WTC11 (cell line): ENCODE data around the gene CARM1. TPM values are rescaled to one million over a fixed set of nuclear protein-coding genes. Genes with fewer than 3 reads are reported as not detected.

Experiments used
- ATAC-seq: fragments of 200-7000 bp; cut with Tn5 transposase; 2 replicates; pipeline ENCODE4 v1.10.0; 2021; ENCODE audit warnings: mild to moderate bottlenecking, moderate library complexity
- CTCF ChIA-PET: fragments of 300-600 bp; sonication (Branson Sonifier 250); formaldehyde crosslinking; loops from one replicate; lab custom pipeline; 2021; ENCODE audit warnings: antibody characterized with exemption; lab: Charles Lee
- POLR2A ChIA-PET: fragments of 350-600 bp; sonication (Branson Sonifier 250); formaldehyde crosslinking; loops from one replicate; lab custom pipeline; 2021; ENCODE audit warnings: antibody characterized with exemption; lab: Charles Lee
- DNase-seq: peaks from one replicate; pipeline ENCODE4 v3.0.0; 2021; ENCODE audit warnings: low spot score
- H3K27ac Mint-ChIP-seq: 2 replicates; pipeline ENCODE4 v1.8.0; 2021; ENCODE audit warnings: mixed read lengths
- H3K27me3 Mint-ChIP-seq: 2 replicates; pipeline ENCODE4 v1.8.0; 2021; ENCODE audit warnings: low read depth, mild to moderate bottlenecking, moderate library complexity, mixed read lengths
- H3K36me3 Mint-ChIP-seq: 2 replicates; pipeline ENCODE4 v1.8.0; 2021; ENCODE audit warnings: mixed read lengths
- H3K4me1 Mint-ChIP-seq: 2 replicates; pipeline ENCODE4 v1.8.0; 2022; ENCODE audit warnings: mixed read lengths
- H3K4me3 Mint-ChIP-seq: 2 replicates; pipeline ENCODE4 v1.8.0; 2021; ENCODE audit warnings: mild to moderate bottlenecking, moderate library complexity, mixed read lengths
- H3K9me3 Mint-ChIP-seq: 2 replicates; pipeline ENCODE4 v1.8.0; 2021; ENCODE audit warnings: mixed read lengths
- ARID4B ChIP-seq: sonication (generic); formaldehyde crosslinking; IDR thresholded peaks from 2 replicates; pipeline ENCODE4 v1.8.0; 2023; ENCODE audit warnings: missing genetic modification reagents, mild to moderate bottlenecking, borderline replicate concordance
- ATF3 ChIP-seq: sonication (generic); formaldehyde crosslinking; conservative IDR thresholded peaks from 2 replicates; pipeline ENCODE4 v1.8.1; 2022; ENCODE audit warnings: mild to moderate bottlenecking, missing genetic modification reagents
- ATF6 ChIP-seq: sonication (generic); formaldehyde crosslinking; IDR thresholded peaks from 2 replicates; pipeline ENCODE4 v1.8.1; 2023; ENCODE audit warnings: mild to moderate bottlenecking, missing genetic modification reagents
- CBFB ChIP-seq: sonication (generic); formaldehyde crosslinking; IDR thresholded peaks from 2 replicates; pipeline ENCODE4 v1.8.1; 2022; ENCODE audit warnings: mild to moderate bottlenecking, low read depth, missing genetic modification reagents
- CREM ChIP-seq: sonication (generic); formaldehyde crosslinking; IDR thresholded peaks from 2 replicates; pipeline ENCODE4 v1.8.1; 2022; ENCODE audit warnings: mild to moderate bottlenecking, missing genetic modification reagents, moderate library complexity
- E2F1 ChIP-seq: sonication (generic); formaldehyde crosslinking; IDR thresholded peaks from 2 replicates; pipeline ENCODE4 v1.8.0; 2022; ENCODE audit warnings: mild to moderate bottlenecking, missing genetic modification reagents
- ELF4 ChIP-seq: sonication (generic); formaldehyde crosslinking; IDR thresholded peaks from 2 replicates; pipeline ENCODE4 v1.8.1; 2022; ENCODE audit warnings: low read depth, mild to moderate bottlenecking, moderate library complexity, missing genetic modification reagents
- EMX1 ChIP-seq: fragments of 250-450 bp; sonication (Bioruptor Pico); IDR thresholded peaks from 2 replicates; pipeline ENCODE4 v1.8.0; 2021; ENCODE audit warnings: mild to moderate bottlenecking
- ERG ChIP-seq: fragments of 250-450 bp; sonication (Bioruptor Pico); IDR thresholded peaks from 2 replicates; pipeline ENCODE4 v1.8.0; 2021; ENCODE audit warnings: mild to moderate bottlenecking
- FOXJ3 ChIP-seq: sonication (generic); formaldehyde crosslinking; IDR thresholded peaks from 2 replicates; pipeline ENCODE4 v1.9.0; 2021; ENCODE audit warnings: missing genetic modification reagents, mild to moderate bottlenecking, borderline replicate concordance
- GTF2I ChIP-seq: fragments of 250-450 bp; sonication (Bioruptor Pico); conservative IDR thresholded peaks from 2 replicates; pipeline ENCODE4 v1.4.0; 2021; ENCODE audit warnings: mild to moderate bottlenecking
- MAX ChIP-seq: sonication (generic); formaldehyde crosslinking; IDR thresholded peaks from 2 replicates; pipeline ENCODE4 v1.8.0; 2022; ENCODE audit warnings: mild to moderate bottlenecking, missing genetic modification reagents
- NFE2L1 ChIP-seq: sonication (generic); formaldehyde crosslinking; IDR thresholded peaks from 2 replicates; pipeline ENCODE4 v1.8.1; 2023; ENCODE audit warnings: missing genetic modification reagents
- NR1H2 ChIP-seq: sonication (generic); formaldehyde crosslinking; IDR thresholded peaks from 2 replicates; pipeline ENCODE4 v1.9.0; 2021; ENCODE audit warnings: mild to moderate bottlenecking, moderate library complexity, missing genetic modification reagents
- PRRX2 ChIP-seq: fragments of 250-450 bp; sonication (Bioruptor Pico); IDR thresholded peaks from 2 replicates; pipeline ENCODE4 v1.8.0; 2021; ENCODE audit warnings: mild to moderate bottlenecking
- SP1 ChIP-seq: sonication (generic); formaldehyde crosslinking; conservative IDR thresholded peaks from 2 replicates; pipeline ENCODE4 v1.8.1; 2022; ENCODE audit warnings: missing genetic modification reagents
- TCF7 ChIP-seq: sonication (generic); formaldehyde crosslinking; IDR thresholded peaks from 2 replicates; pipeline ENCODE4 v1.8.0; 2022; ENCODE audit warnings: mild to moderate bottlenecking, low read depth, missing genetic modification reagents, moderate library complexity
- TP53 ChIP-seq: sonication (generic); formaldehyde crosslinking; IDR thresholded peaks from 2 replicates; pipeline ENCODE4 v1.8.1; 2023; ENCODE audit warnings: mild to moderate bottlenecking, missing genetic modification reagents
- USF1 ChIP-seq: sonication (generic); formaldehyde crosslinking; IDR thresholded peaks from 2 replicates; pipeline ENCODE4 v1.8.0; 2022; ENCODE audit warnings: mild to moderate bottlenecking, missing genetic modification reagents
- ZBTB21 ChIP-seq: sonication (generic); formaldehyde crosslinking; IDR thresholded peaks from 2 replicates; pipeline ENCODE4 v1.8.1; 2023; ENCODE audit warnings: mild to moderate bottlenecking, missing genetic modification reagents, borderline replicate concordance
- ZNF219 ChIP-seq: sonication (generic); formaldehyde crosslinking; IDR thresholded peaks from 2 replicates; pipeline ENCODE4 v1.8.0; 2023; ENCODE audit warnings: missing genetic modification reagents, mild to moderate bottlenecking, borderline replicate concordance
- ZNF671 ChIP-seq: fragments of 250-450 bp; sonication (Bioruptor Pico); IDR thresholded peaks from 2 replicates; pipeline ENCODE4 v1.8.0; 2021; ENCODE audit warnings: mild to moderate bottlenecking
- total RNA-seq: library from RNA; stranded (reverse); gene quantifications from 3 replicates; pipeline ENCODE4 v1.2.3, GENCODE V29; 2021

Gene CARM1
- total RNA-seq, 1 experiment from 2014 or later, result 125 TPM

GRCh38 chr19:10884274-10884673 lies 12.9 kb downstream of the CARM1 start (continued):
- no peak for TF ChIP-seq E2F1 (CRISPR knock-in tag)
- no peak for TF ChIP-seq ERG
- no peak for TF ChIP-seq CBFB (CRISPR knock-in tag)
- TF ChIP-seq TCF7 (CRISPR knock-in tag), result no peak
- no peak for TF ChIP-seq ATF6
- no peak for TF ChIP-seq USF1 (CRISPR knock-in tag)
- no peak for TF ChIP-seq ATF3
- TF ChIP-seq CREM (CRISPR knock-in tag), result no peak
- TF ChIP-seq ZNF219, result no peak
- TF ChIP-seq SP1 (CRISPR knock-in tag), result no peak
- TF ChIP-seq ZBTB21 (CRISPR knock-in tag), result no peak
- TF ChIP-seq TP53, result no peak
- no peak for TF ChIP-seq NFE2L1 (CRISPR knock-in tag)
- no peak for TF ChIP-seq FOXJ3 (CRISPR knock-in tag)
- no peak for TF ChIP-seq ELF4 (CRISPR knock-in tag)
- TF ChIP-seq, all 79 proteins: peak for 0

- ChIA-PET POLR2A (interaction anchor here (0.6 to 0.7 kb wide), 2 partner anchors 56 to 402 kb away, joined by 3 to 6 read pairs; no protein-coding TSS in a partner anchor), CTCF (interaction anchor here (0.6 to 2.2 kb wide), 9 partner anchors 9 to 1224 kb away, joined by 3 to 9 read pairs (median 4); no protein-coding TSS in a partner anchor)
- Mint-ChIP-seq H3K36me3 (no peaks in the 10 kb centered on the region), H3K27me3 (no peaks in the 10 kb centered on the region), H3K4me1 (peaks cover 61% of the 10 kb centered on the region), H3K9me3 (no peaks in the 10 kb centered on the region), H3K27ac (peak overlapping the region; percentile 96), H3K4me3 (peak overlapping the region; percentile 6; the same call in 1 of the 2 replicates)
- DNase-seq (no peak), ATAC-seq (peak; percentile 15)
- TF ChIP-seq ARID4B (CRISPR knock-in tag) (no peak), USF1 (CRISPR knock-in tag) (no peak), NR1H2 (no peak), PRRX2 (CRISPR knock-in tag) (no peak), MAX (CRISPR knock-in tag) (no peak), TCF7 (CRISPR knock-in tag) (no peak), ATF3 (no peak), E2F1 (CRISPR knock-in tag) (no peak), GTF2I (CRISPR knock-in tag) (no peak), NFE2L1 (CRISPR knock-in tag) (no peak), EMX1 (CRISPR knock-in tag) (no peak), ZNF671 (CRISPR knock-in tag) (no peak), CREM (CRISPR knock-in tag) (no peak)
Observed at GRCh38 chr19:10885201-10886169, 14.1 kb downstream of the CARM1 start.
